Astrocyte (in vitro differentiated cells and primary cell): ENCODE results near the gene PPARG.

Experiments
- CTCF ChIP-seq: IDR thresholded peaks from 2 replicates; pipeline ENCODE4 v1.5.1; 2011; ENCODE audit warnings: low read depth, mild to moderate bottlenecking, inconsistent platforms, low read length, moderate library complexity; ENCODE audit not compliant: insufficient read depth
- EZH2 ChIP-seq: IDR thresholded peaks from 2 replicates; pipeline ENCODE4 v1.6.1; 2012; ENCODE audit warnings: mild to moderate bottlenecking, low read length, inconsistent platforms; ENCODE audit not compliant: insufficient read depth

- TF ChIP-seq CTCF (no peak), EZH2 (no peak)
Measured at GRCh38 chr3:12440927-12441714, 152.3 kb downstream of the PPARG start.
